Measurements from ENCODE around the gene MAPT.
"Not testable (repeated sequence)": the region's sequence is repeated elsewhere in the genome, so short reads cannot be mapped to it uniquely, and the experiment has no call there.

MAPT gene

DNA sequence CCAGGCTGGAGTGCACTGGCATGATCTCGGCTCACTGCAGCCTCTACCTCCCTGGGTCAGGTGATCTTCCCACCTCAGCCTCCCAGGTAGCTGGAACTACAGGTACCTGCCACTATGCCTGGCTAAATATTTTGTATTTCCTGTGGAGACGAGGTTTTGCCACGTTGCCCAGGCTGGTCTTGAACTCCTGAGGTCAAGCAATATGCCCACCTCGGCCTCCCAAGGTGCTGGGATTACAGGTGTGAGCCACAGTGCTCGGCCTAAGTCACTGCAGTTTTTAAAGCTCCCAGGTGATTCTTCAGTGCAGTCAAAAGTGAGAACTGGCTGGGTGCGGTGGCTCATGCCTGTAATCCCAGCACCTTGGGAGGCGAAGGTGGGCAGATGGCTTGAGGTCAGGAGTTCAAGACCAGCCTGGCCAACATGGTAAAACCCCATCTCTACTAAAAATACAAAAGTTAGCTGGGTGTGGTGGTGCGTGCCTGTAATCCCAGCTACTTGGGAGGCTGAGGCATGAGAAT is 125.1 kb downstream of the MAPT start:
- DNase-seq: not testable (repeated sequence)

DNA sequence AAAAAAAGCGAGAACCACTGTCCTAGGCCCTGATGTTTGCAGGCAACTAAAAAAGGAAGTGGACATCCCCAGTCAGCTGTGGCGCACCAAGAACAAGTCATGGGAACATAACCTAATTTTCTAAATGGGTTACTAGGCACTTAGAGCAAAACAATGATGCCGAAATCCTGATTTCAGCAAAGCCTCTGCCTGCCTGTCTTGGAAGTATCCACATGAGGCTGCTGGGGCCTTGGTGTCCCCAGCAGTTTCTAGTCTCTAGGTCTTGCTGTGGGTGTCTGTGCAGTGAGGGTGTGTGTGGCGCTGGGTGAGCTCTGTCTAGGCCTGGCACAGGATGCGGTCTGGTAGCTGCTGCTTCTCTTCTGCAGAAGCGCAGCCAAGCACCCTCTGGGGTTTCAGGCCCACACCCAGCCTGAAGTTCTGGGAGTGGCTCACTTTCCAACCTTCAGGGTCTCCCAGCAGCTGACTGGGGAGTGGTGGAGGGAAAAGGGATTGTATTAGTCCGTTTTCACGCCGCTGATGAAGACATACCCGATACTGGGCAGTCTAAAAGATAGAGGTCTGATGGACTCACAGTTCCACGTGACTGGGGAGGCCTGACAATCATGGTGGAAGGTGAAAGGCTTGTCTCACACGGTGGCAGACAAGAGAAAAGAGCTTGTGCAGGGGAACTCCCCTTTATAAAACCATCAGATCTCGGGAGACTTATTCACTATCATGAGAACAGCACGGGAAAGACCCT is 125.8 kb downstream of the MAPT start:
- no peak for DNase-seq

DNA sequence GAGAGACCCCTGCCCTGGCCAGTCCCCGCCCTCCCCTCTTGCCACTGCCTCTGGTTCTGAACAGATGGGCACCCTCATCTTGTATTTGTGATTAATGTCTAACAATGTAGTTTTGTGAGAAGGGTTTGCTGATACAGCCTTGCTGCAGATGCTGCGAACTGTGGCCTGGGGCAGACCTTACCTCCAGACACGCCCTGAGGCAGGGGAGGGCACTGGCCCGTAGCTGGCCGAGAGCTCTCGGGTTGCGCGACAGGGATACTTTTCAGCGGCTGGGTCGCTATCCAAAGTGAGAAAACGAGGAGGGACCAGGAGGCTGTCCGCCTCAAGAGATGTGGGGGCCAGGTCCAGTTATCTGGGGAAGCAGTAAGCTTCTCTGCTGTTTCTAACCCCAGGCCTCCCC is 126.6 kb downstream of the MAPT start:
- no peak for DNase-seq

DNA sequence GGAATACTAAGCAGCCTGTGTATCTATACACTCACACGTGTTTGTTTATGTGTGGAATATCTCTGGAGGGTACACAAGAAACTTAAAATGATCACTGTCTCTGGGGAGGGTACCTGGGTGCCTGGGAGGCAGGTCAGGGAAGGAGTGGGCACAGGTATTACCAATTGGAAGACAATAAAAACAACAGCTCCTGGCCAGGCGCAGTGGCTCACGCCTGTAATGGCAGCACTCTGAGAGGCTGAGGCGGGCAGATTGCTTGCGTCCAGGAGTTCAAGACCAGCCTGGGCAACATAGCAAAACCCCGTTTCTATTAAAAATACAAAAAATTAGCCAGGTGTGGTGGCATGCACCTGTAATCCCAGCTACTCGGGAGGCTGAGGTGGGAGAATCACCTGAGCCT is 129.0 kb downstream of the MAPT start:
- not testable (repeated sequence) for DNase-seq

DNA sequence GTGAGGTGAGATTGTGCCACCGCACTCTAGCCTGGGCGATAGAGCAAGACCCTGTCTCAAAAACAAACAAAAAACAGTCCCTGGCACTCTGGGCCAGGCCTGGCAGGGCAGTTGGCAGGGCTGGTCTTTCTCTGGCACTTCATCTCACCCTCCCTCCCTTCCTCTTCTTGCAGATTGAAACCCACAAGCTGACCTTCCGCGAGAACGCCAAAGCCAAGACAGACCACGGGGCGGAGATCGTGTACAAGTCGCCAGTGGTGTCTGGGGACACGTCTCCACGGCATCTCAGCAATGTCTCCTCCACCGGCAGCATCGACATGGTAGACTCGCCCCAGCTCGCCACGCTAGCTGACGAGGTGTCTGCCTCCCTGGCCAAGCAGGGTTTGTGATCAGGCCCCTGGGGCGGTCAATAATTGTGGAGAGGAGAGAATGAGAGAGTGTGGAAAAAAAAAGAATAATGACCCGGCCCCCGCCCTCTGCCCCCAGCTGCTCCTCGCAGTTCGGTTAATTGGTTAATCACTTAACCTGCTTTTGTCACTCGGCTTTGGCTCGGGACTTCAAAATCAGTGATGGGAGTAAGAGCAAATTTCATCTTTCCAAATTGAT is 129.5 kb downstream of the MAPT start:
- no peak for DNase-seq

DNA sequence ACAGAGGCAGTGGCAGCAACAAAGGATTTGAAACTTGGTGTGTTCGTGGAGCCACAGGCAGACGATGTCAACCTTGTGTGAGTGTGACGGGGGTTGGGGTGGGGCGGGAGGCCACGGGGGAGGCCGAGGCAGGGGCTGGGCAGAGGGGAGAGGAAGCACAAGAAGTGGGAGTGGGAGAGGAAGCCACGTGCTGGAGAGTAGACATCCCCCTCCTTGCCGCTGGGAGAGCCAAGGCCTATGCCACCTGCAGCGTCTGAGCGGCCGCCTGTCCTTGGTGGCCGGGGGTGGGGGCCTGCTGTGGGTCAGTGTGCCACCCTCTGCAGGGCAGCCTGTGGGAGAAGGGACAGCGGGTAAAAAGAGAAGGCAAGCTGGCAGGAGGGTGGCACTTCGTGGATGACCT is 130.2 kb downstream of the MAPT start:
- no peak for DNase-seq

DNA sequence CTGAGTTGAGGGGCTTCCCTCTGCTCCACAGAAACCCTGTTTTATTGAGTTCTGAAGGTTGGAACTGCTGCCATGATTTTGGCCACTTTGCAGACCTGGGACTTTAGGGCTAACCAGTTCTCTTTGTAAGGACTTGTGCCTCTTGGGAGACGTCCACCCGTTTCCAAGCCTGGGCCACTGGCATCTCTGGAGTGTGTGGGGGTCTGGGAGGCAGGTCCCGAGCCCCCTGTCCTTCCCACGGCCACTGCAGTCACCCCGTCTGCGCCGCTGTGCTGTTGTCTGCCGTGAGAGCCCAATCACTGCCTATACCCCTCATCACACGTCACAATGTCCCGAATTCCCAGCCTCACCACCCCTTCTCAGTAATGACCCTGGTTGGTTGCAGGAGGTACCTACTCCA is 130.7 kb downstream of the MAPT start:
- DNase-seq: no peak

DNA sequence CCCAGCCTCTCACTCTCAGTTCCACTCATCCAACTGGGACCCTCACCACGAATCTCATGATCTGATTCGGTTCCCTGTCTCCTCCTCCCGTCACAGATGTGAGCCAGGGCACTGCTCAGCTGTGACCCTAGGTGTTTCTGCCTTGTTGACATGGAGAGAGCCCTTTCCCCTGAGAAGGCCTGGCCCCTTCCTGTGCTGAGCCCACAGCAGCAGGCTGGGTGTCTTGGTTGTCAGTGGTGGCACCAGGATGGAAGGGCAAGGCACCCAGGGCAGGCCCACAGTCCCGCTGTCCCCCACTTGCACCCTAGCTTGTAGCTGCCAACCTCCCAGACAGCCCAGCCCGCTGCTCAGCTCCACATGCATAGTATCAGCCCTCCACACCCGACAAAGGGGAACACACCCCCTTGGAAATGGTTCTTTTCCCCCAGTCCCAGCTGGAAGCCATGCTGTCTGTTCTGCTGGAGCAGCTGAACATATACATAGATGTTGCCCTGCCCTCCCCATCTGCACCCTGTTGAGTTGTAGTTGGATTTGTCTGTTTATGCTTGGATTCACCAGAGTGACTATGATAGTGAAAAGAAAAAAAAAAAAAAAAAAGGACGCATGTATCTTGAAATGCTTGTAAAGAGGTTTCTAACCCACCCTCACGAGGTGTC is 131.3 kb downstream of the MAPT start:
- no peak for DNase-seq

DNA sequence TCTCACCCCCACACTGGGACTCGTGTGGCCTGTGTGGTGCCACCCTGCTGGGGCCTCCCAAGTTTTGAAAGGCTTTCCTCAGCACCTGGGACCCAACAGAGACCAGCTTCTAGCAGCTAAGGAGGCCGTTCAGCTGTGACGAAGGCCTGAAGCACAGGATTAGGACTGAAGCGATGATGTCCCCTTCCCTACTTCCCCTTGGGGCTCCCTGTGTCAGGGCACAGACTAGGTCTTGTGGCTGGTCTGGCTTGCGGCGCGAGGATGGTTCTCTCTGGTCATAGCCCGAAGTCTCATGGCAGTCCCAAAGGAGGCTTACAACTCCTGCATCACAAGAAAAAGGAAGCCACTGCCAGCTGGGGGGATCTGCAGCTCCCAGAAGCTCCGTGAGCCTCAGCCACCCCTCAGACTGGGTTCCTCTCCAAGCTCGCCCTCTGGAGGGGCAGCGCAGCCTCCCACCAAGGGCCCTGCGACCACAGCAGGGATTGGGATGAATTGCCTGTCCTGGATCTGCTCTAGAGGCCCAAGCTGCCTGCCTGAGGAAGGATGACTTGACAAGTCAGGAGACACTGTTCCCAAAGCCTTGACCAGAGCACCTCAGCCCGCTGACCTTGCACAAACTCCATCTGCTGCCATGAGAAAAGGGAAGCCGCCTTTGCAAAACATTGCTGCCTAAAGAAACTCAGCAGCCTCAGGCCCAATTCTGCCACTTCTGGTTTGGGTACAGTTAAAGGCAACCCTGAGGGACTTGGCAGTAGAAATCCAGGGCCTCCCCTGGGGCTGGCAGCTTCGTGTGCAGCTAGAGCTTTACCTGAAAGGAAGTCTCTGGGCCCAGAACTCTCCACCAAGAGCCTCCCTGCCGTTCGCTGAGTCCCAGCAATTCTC is 132.1 kb downstream of the MAPT start:
- DNase-seq: no peak

DNA sequence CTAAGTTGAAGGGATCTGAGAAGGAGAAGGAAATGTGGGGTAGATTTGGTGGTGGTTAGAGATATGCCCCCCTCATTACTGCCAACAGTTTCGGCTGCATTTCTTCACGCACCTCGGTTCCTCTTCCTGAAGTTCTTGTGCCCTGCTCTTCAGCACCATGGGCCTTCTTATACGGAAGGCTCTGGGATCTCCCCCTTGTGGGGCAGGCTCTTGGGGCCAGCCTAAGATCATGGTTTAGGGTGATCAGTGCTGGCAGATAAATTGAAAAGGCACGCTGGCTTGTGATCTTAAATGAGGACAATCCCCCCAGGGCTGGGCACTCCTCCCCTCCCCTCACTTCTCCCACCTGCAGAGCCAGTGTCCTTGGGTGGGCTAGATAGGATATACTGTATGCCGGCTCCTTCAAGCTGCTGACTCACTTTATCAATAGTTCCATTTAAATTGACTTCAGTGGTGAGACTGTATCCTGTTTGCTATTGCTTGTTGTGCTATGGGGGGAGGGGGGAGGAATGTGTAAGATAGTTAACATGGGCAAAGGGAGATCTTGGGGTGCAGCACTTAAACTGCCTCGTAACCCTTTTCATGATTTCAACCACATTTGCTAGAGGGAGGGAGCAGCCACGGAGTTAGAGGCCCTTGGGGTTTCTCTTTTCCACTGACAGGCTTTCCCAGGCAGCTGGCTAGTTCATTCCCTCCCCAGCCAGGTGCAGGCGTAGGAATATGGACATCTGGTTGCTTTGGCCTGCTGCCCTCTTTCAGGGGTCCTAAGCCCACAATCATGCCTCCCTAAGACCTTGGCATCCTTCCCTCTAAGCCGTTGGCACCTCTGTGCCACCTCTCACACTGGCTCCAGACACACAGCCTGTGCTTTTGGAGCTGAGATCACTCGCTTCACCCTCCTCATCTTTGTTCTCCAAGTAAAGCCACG is 133.0 kb downstream of the MAPT start:
- no peak for DNase-seq

DNA sequence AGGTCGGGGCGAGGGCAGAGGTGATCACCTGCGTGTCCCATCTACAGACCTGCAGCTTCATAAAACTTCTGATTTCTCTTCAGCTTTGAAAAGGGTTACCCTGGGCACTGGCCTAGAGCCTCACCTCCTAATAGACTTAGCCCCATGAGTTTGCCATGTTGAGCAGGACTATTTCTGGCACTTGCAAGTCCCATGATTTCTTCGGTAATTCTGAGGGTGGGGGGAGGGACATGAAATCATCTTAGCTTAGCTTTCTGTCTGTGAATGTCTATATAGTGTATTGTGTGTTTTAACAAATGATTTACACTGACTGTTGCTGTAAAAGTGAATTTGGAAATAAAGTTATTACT is 133.6 kb downstream of the MAPT start:
- no peak for DNase-seq

DNA sequence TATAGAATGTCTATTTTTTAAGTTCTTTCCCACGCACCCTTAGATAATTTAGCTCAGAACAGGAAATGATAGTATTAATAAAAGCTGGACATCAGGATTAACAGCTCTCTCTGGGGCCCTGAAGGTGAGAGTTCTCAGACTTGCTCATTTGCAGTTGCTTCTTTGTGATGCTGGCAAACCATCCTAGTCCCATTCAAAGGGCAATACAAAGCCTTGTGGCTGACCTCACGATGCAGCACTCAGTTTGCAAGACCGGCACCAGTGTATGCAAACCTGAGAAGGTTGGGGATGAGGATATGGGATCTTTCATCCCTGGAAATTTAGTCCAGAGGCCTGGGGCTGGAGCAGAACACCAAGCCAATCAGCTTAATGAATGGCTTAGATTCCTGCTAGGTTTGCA is 134.0 kb downstream of the MAPT start:
- DNase-seq: no peak

DNA sequence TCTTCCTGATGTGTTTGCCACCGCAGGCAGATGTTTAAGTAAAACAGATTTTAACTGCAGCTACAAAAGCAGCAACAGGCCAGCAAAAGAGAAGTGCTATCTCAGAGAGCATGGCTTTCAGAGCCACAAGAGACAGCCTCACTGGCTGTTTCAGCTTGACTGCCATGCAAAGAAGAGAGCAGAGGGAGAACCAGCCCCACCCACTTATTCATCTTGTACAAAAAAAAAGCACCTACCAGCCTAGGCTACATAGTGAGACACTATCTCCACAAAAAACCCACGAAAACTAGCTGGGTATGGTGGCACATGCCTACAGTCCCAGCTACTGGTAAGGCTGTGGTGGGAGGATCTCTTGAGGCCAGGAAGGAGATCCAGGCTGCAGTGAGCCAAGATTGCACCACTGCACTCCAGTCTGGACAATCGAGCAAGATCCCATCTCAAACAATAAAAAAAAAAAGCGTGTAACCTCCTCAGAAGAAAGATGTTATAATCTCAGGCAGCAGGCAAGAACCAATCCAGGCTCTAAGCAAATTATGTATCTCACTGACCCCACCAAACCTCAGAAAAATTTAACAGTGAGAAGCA is 134.7 kb downstream of the MAPT start:
- DNase-seq: no peak

DNA sequence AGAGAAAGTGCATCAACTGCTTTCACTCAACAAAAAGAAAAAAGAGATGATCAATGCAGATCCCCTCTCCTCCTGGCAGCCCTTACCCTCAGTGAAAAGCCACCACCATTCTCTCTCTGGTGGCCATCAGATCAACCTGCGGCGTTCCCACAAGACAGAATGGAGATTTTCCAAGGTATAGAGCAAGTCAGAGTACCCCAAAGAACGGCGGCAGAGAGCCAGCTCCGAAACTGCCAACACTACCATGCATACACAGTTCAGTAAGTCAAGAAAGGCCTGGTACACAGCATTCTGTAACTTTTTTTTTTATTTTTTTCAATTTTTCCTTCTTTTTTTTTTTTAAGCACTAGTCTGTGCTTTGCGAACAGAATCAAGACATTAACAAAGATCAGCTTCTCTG is 135.3 kb downstream of the MAPT start:
- DNase-seq: no peak

DNA sequence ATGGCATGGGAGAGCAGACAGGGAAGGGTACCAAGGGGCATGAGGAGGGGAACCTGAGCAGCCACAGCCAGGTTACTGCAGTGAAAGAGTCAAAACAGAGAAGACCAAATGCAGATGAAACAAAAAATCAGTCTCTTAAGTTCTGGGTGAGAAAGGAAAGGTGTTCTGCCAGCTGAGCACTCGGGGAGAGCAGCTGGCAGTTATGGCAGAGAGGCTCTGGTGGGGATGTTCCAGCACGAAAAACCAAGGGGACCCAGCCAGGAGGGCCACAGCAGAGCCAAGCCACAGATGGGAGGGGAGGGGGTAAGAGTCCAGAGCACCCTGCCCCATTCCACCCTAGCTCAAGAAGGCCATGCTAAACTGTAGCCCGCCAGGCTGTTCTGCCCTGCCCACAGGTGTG is 136.4 kb downstream of the MAPT start:
- no peak for DNase-seq

DNA sequence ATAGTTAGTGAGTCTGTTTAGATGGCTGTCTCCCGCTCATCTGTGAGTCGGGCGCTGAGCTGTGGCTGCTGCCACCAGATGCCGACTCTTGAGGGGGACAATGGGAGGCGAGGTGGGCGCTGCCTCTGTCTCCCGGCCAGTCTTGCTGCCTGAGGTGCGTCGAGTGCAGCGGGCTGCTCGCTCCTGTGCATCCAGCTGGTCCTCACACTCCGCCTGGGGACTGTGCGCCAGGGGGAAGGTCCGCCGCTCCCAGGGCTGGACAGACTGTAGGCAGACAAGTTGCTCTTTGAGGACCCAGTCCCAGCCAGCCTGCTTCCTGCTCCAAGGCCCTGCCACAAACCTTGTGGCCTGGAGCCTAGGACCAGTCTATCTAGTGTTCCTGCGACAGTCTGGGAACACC is 137.1 kb downstream of the MAPT start:
- no peak for DNase-seq

DNA sequence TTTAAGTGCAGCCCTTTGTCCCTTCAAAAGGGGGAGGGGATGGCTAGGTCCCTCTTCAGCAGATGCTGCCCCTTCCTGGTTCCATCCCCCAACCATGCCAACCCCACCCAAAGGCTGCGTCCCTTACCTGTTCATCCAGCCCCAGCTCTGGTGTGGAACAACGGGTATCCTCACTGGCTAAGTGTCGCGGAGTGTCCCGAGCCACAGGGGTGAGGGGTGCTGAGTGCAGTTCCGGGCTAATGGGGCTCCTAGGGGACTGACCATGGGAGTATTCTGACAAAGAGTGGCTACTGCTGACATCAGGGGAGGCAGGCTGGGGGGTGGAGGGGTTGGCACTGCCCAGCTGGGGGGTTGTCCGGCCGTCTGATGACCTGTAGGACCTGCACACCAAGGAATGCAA is 137.6 kb downstream of the MAPT start:
- no peak for DNase-seq

DNA sequence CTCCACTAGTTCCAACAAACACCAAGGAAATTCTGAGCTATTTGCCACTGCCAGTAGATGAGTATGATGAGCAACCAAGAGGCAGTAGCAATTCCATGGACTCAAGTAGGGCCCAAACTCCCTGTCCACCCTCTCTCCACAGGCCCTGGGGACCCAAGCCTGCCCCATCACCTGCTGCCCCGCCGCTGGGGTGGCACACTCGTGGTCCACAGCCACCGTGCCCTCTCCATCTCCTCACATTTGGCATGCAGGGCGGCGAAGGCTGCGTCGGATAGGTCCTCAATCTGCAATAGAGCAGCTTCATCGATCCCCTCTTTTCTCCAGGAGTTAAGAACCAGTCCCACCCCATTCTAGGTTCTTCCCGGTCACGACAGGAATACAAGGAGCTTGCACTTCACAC is 138.6 kb downstream of the MAPT start:
- no peak for DNase-seq

DNA sequence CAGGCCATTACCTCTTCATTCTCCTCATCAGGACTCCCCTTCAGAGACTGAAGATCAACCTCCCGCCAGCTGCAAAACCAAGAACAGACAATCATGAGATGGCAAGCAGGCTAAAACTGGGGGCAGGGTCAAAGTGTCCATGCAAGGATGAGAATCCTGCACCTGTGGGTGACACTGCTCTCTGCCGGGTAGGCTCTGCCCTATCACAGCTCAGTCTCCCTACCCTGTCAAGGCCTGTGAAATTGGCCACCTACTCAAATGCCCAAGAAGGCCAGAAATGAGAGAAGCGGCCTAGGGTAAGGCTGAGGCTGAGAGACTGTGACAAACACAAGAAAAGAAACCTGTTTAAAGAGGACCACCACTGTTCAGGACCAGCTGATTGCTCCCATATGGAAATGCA is 139.0 kb downstream of the MAPT start:
- no peak for DNase-seq

DNA sequence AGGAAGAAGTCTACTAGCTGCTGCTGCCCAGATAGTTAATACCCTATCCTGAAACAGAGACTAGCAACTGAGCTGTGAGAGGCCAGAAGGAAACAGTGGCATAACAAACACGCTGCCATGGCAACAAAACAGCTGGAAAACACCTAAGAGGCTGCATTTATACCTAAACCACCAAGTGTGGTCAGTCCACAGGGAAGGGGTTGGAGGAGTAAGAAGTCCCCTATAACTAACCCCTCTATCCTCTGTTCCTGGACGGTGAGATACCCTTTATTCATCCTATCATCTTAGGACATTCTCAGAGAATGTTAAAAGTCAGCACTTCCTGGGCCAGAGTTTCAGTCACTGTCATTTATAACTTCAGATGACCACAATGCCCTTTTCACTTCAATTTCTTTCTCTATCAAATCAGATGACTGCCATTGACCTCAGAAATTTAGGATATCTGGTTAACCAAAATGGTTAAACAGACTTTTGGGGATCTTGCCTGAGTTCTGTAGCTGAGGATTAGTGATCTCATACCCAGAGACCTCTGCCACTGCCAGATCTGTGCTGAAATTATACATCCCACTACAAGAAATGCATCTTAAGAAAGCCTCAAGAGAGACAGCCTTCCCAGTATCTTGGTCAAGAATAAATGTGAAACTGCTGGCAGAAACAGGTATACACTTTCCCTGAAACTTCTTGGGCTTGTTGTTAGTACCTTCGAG is 140.9 kb downstream of the MAPT start:
- DNase-seq: no peak

DNA sequence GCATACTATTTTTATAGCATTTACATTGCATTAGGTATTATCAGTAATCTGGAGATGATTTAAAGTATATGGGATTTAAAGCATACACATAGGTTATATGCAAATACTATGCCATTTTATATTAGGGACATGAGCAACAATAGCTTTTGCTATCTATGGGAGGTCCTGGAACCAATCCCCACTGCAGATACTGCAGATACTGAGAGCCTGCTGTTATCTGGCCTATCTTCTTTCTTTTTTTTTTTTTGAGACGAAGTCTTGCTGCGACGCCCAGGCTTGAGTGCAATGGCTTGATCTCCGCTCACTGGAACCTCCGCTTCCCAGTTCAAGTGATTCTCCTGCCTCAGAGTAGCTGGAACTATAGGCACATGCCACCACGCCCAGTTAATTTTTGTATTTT is 142.1 kb downstream of the MAPT start:
- DNase-seq: no peak

Measured in NCI-H2227 treated with DMSO at 0.1 percent for 48 hours (cell line).